WTC11 (cell line): Measurements from ENCODE around the gene ECE1.

ENCODE experiments used
- JUN ChIP-seq: sonication (generic); formaldehyde crosslinking; IDR thresholded peaks from 2 replicates; pipeline ENCODE4 v1.8.0; 2023; ENCODE audit warnings: mild to moderate bottlenecking, missing genetic modification reagents
- OVOL2 ChIP-seq: fragments of 250-450 bp; sonication (Bioruptor Pico); IDR thresholded peaks from 2 replicates; pipeline ENCODE4 v1.9.0; 2021; ENCODE audit warnings: mild to moderate bottlenecking, borderline replicate concordance
- TEAD4 ChIP-seq: sonication (generic); formaldehyde crosslinking; IDR thresholded peaks from 2 replicates; pipeline ENCODE4 v1.8.0; 2022; ENCODE audit warnings: mild to moderate bottlenecking, missing genetic modification reagents
- ZBTB21 ChIP-seq: sonication (generic); formaldehyde crosslinking; IDR thresholded peaks from 2 replicates; pipeline ENCODE4 v1.8.1; 2023; ENCODE audit warnings: mild to moderate bottlenecking, missing genetic modification reagents, borderline replicate concordance
- TF ChIP-seq, protein P1 (sequence below): fragments of 200-600 bp; IDR thresholded peaks from 2 replicates; pipeline ENCODE4 v1.8.0; 2022; ENCODE audit warnings: antibody characterized with exemption
- TF ChIP-seq, protein P2 (sequence below): sonication (generic); formaldehyde crosslinking; IDR thresholded peaks from 2 replicates; pipeline ENCODE4 v1.8.0; 2022; ENCODE audit warnings: mild to moderate bottlenecking, missing genetic modification reagents

DNA sequence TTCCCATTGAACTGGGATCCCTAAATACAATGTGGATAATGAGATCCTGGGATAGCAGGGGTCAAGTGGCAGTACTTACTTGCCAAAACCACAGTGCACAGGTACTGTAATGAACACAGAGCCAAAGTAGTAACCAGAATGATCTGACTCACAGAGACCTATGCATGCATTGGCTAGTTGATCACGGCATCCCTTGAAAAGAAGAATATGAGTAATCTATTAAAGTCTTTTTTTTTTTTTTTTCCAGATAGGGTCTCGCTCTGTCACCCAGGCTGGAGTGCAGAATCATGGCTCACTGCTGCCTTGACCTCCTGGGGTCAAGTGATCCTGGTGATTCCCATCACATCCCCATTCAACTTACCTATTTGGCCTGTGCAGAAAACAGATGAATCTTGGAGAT is 84.1 kb downstream of the ECE1 start:
- TF ChIP-seq, protein P1, sequence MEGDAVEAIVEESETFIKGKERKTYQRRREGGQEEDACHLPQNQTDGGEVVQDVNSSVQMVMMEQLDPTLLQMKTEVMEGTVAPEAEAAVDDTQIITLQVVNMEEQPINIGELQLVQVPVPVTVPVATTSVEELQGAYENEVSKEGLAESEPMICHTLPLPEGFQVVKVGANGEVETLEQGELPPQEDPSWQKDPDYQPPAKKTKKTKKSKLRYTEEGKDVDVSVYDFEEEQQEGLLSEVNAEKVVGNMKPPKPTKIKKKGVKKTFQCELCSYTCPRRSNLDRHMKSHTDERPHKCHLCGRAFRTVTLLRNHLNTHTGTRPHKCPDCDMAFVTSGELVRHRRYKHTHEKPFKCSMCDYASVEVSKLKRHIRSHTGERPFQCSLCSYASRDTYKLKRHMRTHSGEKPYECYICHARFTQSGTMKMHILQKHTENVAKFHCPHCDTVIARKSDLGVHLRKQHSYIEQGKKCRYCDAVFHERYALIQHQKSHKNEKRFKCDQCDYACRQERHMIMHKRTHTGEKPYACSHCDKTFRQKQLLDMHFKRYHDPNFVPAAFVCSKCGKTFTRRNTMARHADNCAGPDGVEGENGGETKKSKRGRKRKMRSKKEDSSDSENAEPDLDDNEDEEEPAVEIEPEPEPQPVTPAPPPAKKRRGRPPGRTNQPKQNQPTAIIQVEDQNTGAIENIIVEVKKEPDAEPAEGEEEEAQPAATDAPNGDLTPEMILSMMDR: no peak
- TF ChIP-seq TEAD4 (CRISPR knock-in tag) (no peak), ZBTB21 (no peak), JUN (CRISPR knock-in tag) (no peak), OVOL2 (CRISPR knock-in tag) (no peak)
- TF ChIP-seq, protein P2, sequence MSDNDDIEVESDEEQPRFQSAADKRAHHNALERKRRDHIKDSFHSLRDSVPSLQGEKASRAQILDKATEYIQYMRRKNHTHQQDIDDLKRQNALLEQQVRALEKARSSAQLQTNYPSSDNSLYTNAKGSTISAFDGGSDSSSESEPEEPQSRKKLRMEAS (CRISPR knock-in tag): no peak
